Body of pancreas (tissue), 4 donors: Measurements from ENCODE around the gene MACF1. TPM values are rescaled to one million over a fixed set of nuclear protein-coding genes. Genes with fewer than 3 reads are reported as not detected.

Experiments
- ATAC-seq: fragments of 150-250 bp; one replicate; pipeline ENCODE4 v1.9.1; 2016
- DNase-seq, 4 donors: peaks; one replicate each; pipeline ENCODE4 v3.0.0-alpha.2; 2019
- H3K27ac ChIP-seq, 4 donors: fragments of 200-600 bp; sonication (generic); 1 replicate in 3 of 4; 2 replicates in 1 of 4; pipeline versions ENCODE4 v1.5.1 to v1.6.1; 2016 to 2019; ENCODE audit warnings: mild to moderate bottlenecking in 1 of 4, mixed read lengths in 1 of 4, moderate library complexity in 1 of 4
- H3K27me3 ChIP-seq, 2 donors: fragments of 200-600 bp; sonication (generic); one replicate each; pipeline ENCODE4 v1.6.0; 2016; ENCODE audit warnings: mild to moderate bottlenecking in 1 of 2
- H3K36me3 ChIP-seq, 2 donors: fragments of 200-600 bp; sonication (generic); replicated peaks in 1 of 2; 2 replicates each; pipeline ENCODE4 v1.5.1; 2016; ENCODE audit warnings: low read depth in 2 of 2; ENCODE audit not compliant: insufficient read depth in 1 of 2
- H3K4me1 ChIP-seq: fragments of 200-600 bp; sonication (generic); one replicate; pipeline ENCODE4 v1.6.0; 2016
- H3K4me3 ChIP-seq, 2 donors: fragments of 200-600 bp; sonication (generic); 1 replicate in 1 of 2; 2 replicates in 1 of 2; pipeline ENCODE4 v1.5.1; 2016 to 2019
- H3K9me3 ChIP-seq, 3 donors: fragments of 200-600 bp; sonication (generic); 1 replicate in 2 of 3; 2 replicates in 1 of 3; pipeline ENCODE4 v1.5.1; 2016
- CTCF ChIP-seq, 7 experiments: fragments of 450-650 bp in 4 of 7; fragments of 200-600 bp in 3 of 7; sonication (generic) in 3 of 7; IDR thresholded peaks; one replicate each; pipeline ENCODE4 v1.5.1; 2016 to 2019; ENCODE audit warnings: antibody characterized with exemption in 7 of 7
- POLR2A ChIP-seq, 3 donors: fragments of 450-650 bp; IDR thresholded peaks; one replicate each; pipeline ENCODE4 v1.6.1; 2016; ENCODE audit warnings: antibody characterized with exemption in 3 of 3, mild to moderate bottlenecking in 2 of 3
- WGBS, 2 donors: methylation state at CpG; one replicate each; pipeline ENCODE4 v1.1.5; 2017; 5-methylcytosine and 5-hydroxymethylcytosine counted together
- intact Hi-C: fragments of 100-400 bp; cut with DNase I; formaldehyde crosslinking; loops from one replicate; pipeline ENCODE4 v1.15.1; 2023
- total RNA-seq, 2 donors: library from RNA; depleted of rRNA; stranded (reverse); fragments of >200 nt; gene quantifications; one replicate each; pipeline ENCODE4 v1.1.0, GENCODE V29; 2016

The MACF1 gene
- total RNA-seq, 2 donors from 2014 or later, result 144 to 190 TPM

DNA sequence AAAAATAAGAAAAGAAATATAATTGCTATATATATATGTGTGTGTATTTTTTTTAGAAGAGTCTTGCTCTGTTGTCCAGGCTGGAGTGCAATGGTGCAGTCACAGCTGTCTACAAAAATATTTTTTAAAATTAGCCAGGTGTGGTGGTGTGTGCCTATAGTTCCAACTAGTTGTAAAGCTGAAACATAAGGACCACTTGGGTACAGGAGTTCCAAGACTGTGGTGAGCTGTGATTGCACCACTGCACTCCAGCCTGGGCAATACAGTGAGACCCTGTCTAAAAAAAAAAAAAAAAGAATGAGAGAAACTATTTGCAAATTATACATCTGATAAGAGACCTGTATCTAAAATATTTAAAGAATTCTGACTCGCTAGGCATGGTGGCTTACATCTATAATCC lies 328.9 kb downstream of the MACF1 start:
- no peak overlapping the region for H3K27ac ChIP-seq
- no peaks in the 10 kb centered on the region for H3K27me3 ChIP-seq
- intact Hi-C loops, result loop anchor here (10.0 kb wide), 1 partner anchor 449 kb away; no protein-coding TSS in a partner anchor
- no peak overlapping the region for H3K4me3 ChIP-seq
- H3K36me3 ChIP-seq, result peaks cover 0 to 12% of the 10 kb centered on the region in 2 donors
- H3K4me1 ChIP-seq, result no peaks in the 10 kb centered on the region
- TF ChIP-seq POLR2A (IDR thresholded peaks at IDR 0.05), result no peak
- no peak for TF ChIP-seq CTCF (IDR thresholded peaks at IDR 0.05)
- ATAC-seq (no peak), DNase-seq (no peak)
- 88 to 100% methylated on average over 1 of the region's 1 CpG for WGBS, 2 donors
- H3K9me3 ChIP-seq, result no peaks in the 10 kb centered on the region

Other genes with a start within 250 kb of the MACF1 start
- gene AKIRIN1, start 213.4 kb upstream of the MACF1 start, total RNA-seq, result 10 to 100 TPM; 17.8 to 20.5 TPM
- gene NDUFS5, start 178.3 kb upstream of the MACF1 start, total RNA-seq, result 100 to 1,000 TPM; 192 to 243 TPM